HG03565 (cell line): Measurements from ENCODE around the gene HASPIN.

Experiments used
- ATAC-seq: cut with Tn5 transposase; IDR thresholded peaks from one replicate; pipeline ENCODE4 v1.9.1; 2021; ENCODE audit warnings: mild to moderate bottlenecking, moderate library complexity; ENCODE audit not compliant: unreplicated experiment

The HASPIN gene

DNA sequence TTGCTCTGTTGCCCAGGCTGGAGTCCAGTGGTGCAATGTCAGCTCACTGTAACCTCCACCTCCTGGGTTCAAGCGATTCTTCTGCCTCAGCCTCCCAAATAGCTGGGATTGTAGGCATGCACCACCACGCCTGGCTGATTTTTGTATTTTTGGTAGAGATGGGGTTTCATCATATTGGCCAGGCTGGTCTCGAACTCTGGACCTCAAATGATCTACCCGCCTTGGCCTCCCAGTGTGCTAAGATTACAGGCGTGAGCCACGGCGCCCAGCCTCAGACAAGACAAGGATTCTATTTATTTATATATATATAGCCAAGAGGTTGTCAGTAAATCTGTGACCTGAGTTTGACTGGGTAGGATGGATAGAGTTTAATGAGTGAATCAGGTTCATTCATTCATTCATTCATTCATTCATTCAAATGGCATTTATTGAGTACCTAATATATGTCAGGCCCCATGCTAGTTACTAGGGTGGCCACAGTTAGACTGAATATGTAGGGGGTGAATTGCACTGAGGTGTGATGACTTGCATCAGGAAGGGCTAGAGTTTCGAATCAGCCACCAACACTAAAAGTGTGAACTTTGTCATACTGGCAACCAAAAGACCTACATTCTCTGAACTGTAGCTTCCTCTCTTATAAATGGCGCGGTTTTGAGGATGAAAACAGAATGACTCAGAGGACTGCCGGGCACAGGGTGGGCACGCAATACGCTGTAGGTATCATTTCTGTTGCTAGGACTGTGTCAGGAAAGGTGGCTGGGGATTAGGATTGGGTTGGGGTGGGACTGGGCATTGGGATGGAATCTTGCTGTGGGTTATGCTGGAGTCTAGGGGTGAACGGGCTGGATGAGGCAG, 39.4 kb downstream of the HASPIN start:
- peak; percentile 68 for ATAC-seq

DNA sequence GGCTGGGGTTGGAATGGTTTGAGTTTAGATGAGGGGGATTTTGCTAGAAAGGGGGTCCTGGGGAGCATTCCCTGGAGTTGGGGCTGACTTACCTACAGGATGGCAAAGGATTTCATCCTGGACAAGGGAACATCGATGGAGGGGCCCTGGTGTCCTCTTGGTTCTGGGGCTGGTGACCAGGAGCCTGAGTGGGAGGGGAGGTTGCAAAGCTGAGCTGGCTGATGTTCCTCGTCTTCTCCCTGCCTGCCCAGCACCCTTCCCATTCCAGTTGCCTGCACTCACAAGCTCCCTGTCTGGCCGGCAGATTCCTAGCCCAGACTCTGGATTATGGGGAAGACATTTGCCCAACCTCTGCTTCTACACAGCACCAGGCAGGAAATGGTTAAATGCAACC, 40.1 kb downstream of the HASPIN start:
- no peak for ATAC-seq

DNA sequence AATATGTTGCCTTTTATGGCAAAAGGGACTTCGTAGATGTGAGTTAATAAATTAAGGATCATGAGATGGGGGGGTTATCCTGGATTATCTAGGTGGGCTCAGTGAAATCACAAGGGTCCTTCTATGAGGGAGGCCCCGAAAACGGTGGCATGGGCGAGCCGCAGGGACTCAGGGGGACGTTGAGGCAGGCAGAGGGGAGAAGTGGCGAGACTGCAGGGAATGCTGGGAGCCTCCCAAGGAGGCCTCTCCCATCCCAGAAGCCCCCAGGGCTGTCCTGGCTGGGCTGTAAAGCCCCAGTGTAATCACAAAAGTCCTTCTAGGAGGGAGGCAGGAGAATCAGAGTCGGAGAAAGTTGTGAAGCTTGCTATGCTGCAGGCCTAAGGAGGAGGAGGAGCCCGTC, 42.3 kb downstream of the HASPIN start:
- ATAC-seq, result no peak

DNA sequence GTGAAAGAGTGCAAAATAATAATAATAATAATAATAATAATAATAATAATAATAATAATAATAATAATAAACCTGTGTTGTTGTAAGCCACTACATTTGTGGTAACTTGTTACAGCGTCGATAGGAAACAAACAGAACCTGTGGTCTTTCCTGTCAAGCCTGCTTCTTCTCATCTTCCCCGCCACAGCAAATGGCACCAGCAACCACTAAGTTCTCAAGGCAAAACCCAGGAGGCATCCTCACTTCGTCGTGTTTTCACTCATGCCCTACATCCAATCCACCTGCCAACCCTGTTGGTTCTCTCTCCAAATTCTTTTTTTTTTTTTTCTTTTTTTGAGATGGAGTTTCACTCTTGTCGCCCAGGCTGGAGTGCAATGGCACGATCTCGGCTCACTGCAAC, 43.1 kb downstream of the HASPIN start:
- no peak for ATAC-seq

DNA sequence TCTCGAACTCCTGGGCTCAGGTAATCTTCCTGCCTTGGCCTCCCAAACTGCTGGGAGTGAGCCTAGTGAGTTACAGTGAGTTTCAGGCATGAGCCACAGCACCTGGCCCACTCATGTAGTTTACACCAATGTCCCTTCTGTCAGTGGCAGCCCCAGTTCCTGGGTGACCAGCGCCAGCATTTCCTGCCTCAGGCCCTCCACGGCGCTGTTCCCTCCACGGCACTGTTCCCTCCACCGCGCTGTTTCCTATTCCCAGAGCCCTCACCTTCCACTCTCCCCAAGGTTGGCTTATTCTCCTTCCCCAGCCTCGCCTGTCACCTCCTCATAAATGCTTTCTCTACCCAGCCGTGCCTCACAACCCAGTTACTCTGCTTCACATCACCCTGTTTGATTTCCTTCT, 44.6 kb downstream of the HASPIN start:
- no peak for ATAC-seq

DNA sequence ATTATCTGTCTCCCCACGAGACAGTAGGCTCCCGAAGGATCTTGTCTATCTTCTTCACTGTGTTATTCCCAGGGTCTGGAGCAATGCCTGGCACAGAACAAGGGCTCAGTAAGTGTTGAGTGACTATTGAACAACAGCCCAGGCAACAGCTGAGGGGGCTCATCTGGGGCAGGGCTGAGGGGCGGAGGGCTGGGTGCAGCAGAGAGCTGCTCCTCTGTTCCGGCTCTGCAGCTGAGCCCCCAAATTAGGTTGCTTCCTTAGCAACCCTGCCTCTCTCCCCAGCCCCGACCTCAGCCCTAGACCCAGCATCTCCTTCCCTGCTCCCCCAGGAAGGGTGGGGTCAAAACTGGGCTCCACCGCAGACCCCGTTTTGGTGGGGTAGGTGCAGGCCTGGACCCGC, 45.1 kb downstream of the HASPIN start:
- no peak for ATAC-seq

DNA sequence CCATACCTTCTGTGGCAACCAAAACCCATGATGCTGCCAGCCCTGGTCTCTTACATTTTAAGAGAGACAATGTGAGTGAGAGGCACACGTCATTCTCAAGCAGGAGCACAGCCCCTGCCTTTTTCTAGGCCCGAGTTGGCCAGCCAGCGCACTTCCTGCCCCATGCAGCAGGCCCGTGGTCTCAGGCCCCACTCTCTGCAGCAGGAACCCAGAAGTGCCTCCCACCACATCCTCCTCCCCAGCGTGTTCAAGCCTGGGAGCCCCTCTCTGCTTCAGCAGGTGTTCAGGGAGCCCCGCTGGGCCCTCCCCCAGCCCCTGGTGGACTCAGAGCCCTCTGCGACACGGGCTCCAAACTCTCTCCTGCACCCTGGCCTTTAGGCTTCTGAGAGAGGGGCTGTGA, 46.8 kb downstream of the HASPIN start:
- no peak for ATAC-seq

DNA sequence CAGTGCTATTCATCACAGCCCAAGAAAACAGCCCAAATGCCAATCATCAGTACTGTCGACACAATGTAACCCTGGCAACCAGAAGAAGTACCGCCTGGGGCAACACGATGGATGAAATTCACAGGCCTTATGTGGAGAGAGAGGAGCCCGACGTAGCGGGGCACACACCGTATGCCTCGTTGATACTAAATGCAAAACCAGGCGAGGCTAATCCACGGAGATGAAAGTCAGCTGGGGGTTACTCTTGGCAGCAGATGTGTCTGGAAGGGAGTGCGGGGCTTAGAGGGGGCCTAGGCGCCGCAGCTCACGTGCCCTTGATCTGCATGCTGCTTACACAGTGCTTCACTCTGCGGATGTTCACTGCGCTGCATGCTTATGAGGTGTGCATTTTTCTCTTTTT, 47.4 kb downstream of the HASPIN start:
- ATAC-seq, result no peak

DNA sequence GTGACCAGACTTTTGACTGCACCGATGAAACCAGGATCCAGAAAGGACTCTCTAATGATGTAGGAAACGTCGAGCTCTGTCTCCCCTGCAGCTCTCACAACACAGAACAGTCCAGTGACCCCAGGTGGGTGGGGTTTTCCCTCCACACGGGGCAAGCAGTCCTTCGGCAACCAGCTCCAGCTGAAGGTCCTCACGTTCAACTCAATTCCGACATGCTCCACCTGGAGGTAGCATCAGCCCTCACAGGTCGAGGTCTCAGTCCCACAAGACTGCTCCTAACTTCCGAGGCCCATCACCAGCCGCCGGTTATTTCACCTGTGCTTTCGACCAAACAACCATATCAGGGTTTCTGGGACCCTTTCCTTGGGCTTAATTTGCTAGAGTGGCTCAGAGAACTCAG, 49.1 kb downstream of the HASPIN start:
- no peak for ATAC-seq

DNA sequence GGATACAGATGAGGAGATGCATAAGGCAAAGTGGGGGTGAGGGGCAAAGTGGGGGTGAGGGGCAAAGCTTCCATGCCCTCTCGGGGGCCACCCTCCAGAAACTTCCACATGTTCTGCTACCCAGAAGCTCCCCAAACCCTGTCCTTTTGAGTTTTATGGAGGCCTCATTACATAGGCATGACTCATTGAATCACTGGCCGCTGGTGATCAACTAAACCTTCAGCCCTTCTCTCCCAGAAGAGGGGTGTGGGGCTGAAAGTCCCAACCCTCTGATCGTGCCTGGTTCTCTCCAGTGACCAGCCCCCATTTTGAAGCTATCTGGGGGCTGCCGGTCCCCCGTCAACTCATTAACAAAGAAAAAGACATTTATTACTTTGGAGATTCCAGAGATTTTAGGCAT, 49.8 kb downstream of the HASPIN start:
- ATAC-seq, result no peak

DNA sequence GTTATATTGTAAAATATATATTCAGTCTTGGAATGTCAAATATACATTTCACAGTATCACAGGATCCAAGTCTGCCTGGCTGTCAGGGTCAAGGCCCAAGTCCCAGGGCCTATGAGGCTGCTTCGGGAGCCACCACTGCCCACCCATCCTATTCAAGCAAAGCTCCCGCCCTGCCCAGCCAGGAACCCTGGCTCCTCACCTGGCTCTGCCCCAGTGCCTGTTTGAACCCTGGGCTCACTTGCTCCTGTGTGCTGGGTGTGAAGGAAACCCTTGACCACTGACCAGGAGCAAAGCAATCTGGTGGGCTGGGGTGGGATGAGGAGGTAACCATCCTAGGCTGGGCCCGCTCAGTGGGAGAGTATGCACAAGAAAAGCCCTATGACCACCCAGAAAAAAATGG, 50.3 kb downstream of the HASPIN start:
- ATAC-seq, result no peak
